Vagina (tissue), 2 donors: Measurements from ENCODE around the gene UMOD. TPM values are rescaled to one million over a fixed set of nuclear protein-coding genes. Genes with fewer than 3 reads are reported as not detected.

Source experiments
- DNase-seq, 2 donors: peaks; one replicate each; pipeline ENCODE4 v3.0.0-alpha.2; 2017; ENCODE audit errors: extremely low spot score in 2 of 2
- H3K27ac ChIP-seq: fragments of 200-600 bp; sonication (generic); one replicate; pipeline ENCODE4 v1.5.1; 2019
- H3K27me3 ChIP-seq: fragments of 200-600 bp; sonication (generic); one replicate; pipeline ENCODE4 v1.5.1; 2019
- H3K36me3 ChIP-seq, 2 donors: fragments of 200-600 bp; sonication (generic); one replicate each; pipeline ENCODE4 v1.5.1; 2017 to 2019
- H3K4me1 ChIP-seq: fragments of 200-600 bp; sonication (generic); one replicate; pipeline ENCODE4 v1.5.1; 2019
- H3K4me3 ChIP-seq, 2 donors: fragments of 200-600 bp; sonication (generic); 1 replicate in 1 of 2; 2 replicates in 1 of 2; pipeline ENCODE4 v1.5.1; 2016 to 2019
- H3K9me3 ChIP-seq: fragments of 200-600 bp; sonication (generic); one replicate; pipeline ENCODE4 v1.5.1; 2019
- CTCF ChIP-seq, 3 experiments: fragments of 450-650 bp in 2 of 3; fragments of 200-600 bp in 1 of 3; sonication (generic) in 1 of 3; IDR thresholded peaks; one replicate each; pipeline ENCODE4 v1.5.1; 2017 to 2019; ENCODE audit warnings: antibody characterized with exemption in 3 of 3, mild to moderate bottlenecking in 2 of 3, moderate library complexity in 2 of 3
- POLR2A ChIP-seq, 2 donors: fragments of 450-650 bp; IDR thresholded peaks; one replicate each; pipeline ENCODE4 v1.6.1; 2017; ENCODE audit warnings: antibody characterized with exemption in 2 of 2, mild to moderate bottlenecking in 2 of 2, moderate library complexity in 2 of 2
- POLR2AphosphoS5 ChIP-seq, 2 donors: sonication (generic); formaldehyde crosslinking; IDR thresholded peaks; one replicate each; pipeline ENCODE4 v1.9.0; 2017; ENCODE audit warnings: antibody characterized with exemption in 2 of 2, mild to moderate bottlenecking in 2 of 2, low read depth in 1 of 2; ENCODE audit not compliant: insufficient read depth in 1 of 2
- intact Hi-C: fragments of 100-400 bp; cut with DNase I; formaldehyde crosslinking; loops from one replicate; pipeline ENCODE4 v1.15.1; 2023
- total RNA-seq: library from RNA; depleted of rRNA; stranded (reverse); fragments of >200 nt; gene quantifications from one replicate; pipeline ENCODE4 v1.2.3, GENCODE V29; 2016

Gene UMOD
- total RNA-seq, 1 donor from 2014 or later, result not detected

- no peaks in the 10 kb centered on the region for H3K9me3 ChIP-seq
- H3K27ac ChIP-seq, result no peak overlapping the region
- DNase-seq, result no peak
- no peaks in the 10 kb centered on the region for H3K36me3 ChIP-seq
- no peak overlapping the region for H3K4me3 ChIP-seq
- peaks cover 7% of the 10 kb centered on the region for H3K4me1 ChIP-seq
- intact Hi-C loops, result loop anchor here (10.0 kb wide), 1 partner anchor 479 kb away; no protein-coding TSS in a partner anchor
- H3K27me3 ChIP-seq, result no peaks in the 10 kb centered on the region
- TF ChIP-seq CTCF (IDR thresholded peaks at IDR 0.05), result peak; percentile 42 to 67 (median 44)
- no peak for TF ChIP-seq POLR2AphosphoS5 (IDR thresholded peaks at IDR 0.05; ENCODE audit: insufficient read depth in 1 of 2, low read depth in 1 of 2)
Observed at GRCh38 chr16:20383106-20384029, 30.9 kb upstream of the UMOD start.

DNA sequence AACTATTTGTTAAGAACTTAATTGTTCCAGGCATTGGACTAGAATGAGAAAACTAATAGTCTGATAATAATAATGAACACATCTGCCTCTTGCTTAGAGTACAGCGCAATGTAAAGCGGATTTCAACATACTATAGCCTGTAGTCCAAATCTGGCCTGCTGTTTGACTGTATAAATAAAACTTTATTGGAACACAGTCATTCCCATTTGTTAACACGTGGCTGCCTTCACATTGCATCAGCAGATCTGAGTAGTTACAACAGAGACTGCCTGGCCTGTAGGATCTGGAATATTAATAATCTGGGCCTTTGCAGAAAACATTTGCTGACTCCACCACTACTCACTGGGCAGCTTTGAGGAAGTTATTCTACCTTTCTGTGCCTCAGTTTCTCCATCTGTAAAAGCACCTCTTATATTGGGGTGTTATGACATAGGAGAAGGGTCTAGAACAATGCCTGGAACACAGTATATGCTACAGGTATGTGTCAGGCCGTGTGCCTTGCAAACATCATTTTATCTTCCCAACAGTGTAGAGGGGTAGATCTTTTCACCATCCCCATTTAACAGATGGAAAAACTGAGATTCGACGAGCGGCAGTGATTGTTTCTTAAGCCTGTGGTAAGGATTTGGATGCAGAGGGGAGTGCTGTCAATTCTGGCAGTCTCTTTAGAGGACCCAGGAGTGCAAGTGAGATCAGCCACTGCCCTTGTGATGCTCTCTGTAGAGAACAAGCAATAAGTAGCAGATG lies 29.9 kb upstream of the UMOD start:
- Histone ChIP-seq H3K27me3 (no peaks in the 10 kb centered on the region), H3K4me1 (peaks cover 7% of the 10 kb centered on the region), H3K27ac (no peak overlapping the region), H3K36me3 (no peaks in the 10 kb centered on the region), H3K4me3 (no peak overlapping the region), H3K9me3 (no peaks in the 10 kb centered on the region)
- intact Hi-C loops, result loop anchor here (10.0 kb wide), 1 partner anchor 478 kb away; no protein-coding TSS in a partner anchor
- DNase-seq, result no peak
- TF ChIP-seq POLR2AphosphoS5 (IDR thresholded peaks at IDR 0.05; ENCODE audit: insufficient read depth in 1 of 2, low read depth in 1 of 2), result no peak
- no peak for TF ChIP-seq CTCF (IDR thresholded peaks at IDR 0.05)
- no peak for TF ChIP-seq POLR2A (IDR thresholded peaks at IDR 0.05)

DNA sequence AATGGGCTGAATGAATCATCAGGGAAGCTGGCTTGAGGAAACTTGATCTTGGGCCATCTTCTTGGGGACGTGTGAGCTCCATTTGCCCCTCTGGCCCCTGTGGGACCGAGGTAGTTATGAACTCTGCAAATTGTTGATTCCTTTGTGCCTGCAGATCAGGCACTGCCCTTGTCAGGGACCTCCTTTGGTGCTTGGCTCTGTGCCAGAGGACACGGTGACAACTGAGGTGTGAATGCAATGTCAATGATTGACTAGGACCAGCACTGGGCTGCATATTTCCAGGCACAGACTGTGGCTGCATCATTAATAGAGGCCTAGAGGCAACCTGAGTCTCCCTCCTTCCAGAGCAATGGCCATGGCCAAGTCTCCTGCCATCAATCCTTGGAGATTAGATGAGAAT lies 28.3 kb upstream of the UMOD start:
- Histone ChIP-seq H3K9me3 (no peaks in the 10 kb centered on the region), H3K27me3 (no peaks in the 10 kb centered on the region), H3K36me3 (no peaks in the 10 kb centered on the region), H3K4me3 (no peak overlapping the region), H3K27ac (no peak overlapping the region), H3K4me1 (peaks cover 2% of the 10 kb centered on the region)
- DNase-seq, result no peak
- TF ChIP-seq CTCF (IDR thresholded peaks at IDR 0.05) (no peak), POLR2A (IDR thresholded peaks at IDR 0.05) (no peak), POLR2AphosphoS5 (IDR thresholded peaks at IDR 0.05; ENCODE audit: insufficient read depth in 1 of 2, low read depth in 1 of 2) (no peak)
- intact Hi-C loops, result loop anchor here (10.0 kb wide), 1 partner anchor 476 kb away; no protein-coding TSS in a partner anchor

GRCh38 chr16:20377181-20377580 lies 24.7 kb upstream of the UMOD start:
- H3K4me3 ChIP-seq, result no peak overlapping the region
- no peaks in the 10 kb centered on the region for H3K4me1 ChIP-seq
- no peaks in the 10 kb centered on the region for H3K36me3 ChIP-seq
- DNase-seq, result no peak
- TF ChIP-seq POLR2AphosphoS5 (IDR thresholded peaks at IDR 0.05; ENCODE audit: insufficient read depth in 1 of 2, low read depth in 1 of 2), result no peak
- no peak for TF ChIP-seq CTCF (IDR thresholded peaks at IDR 0.05)
- intact Hi-C loops, result no loop called here
- no peak overlapping the region for H3K27ac ChIP-seq
- H3K27me3 ChIP-seq, result no peaks in the 10 kb centered on the region
- H3K9me3 ChIP-seq, result no peaks in the 10 kb centered on the region
